CD4-positive, alpha-beta memory T cell (primary cell): ENCODE results near the gene TBC1D4. TPM values are rescaled to one million over a fixed set of nuclear protein-coding genes. Genes with fewer than 3 reads are reported as not detected.

Experiments used
- CTCF ChIA-PET: fragments of 350-600 bp; sonication (Branson Sonifier 250); formaldehyde crosslinking; loops from one replicate; lab custom pipeline; 2021; ENCODE audit warnings: inconsistent platforms; ENCODE audit not compliant: partially characterized antibody; lab: Charles Lee
- POLR2A ChIA-PET: fragments of 350-600 bp; sonication (Branson Sonifier 250); formaldehyde crosslinking; loops from one replicate; lab custom pipeline; 2021; ENCODE audit not compliant: partially characterized antibody; lab: Charles Lee
- DNase-seq, 5 donors: peaks; one replicate each; pipeline versions ENCODE4 v3.0.0 to v3.0.0-alpha.2; 2020 to 2022; ENCODE audit warnings: mixed read lengths in 1 of 5
- H3K27ac ChIP-seq: one replicate; pipeline ENCODE4 v1.7.0; 2013; ENCODE audit warnings: low read depth, low read length
- H3K27me3 ChIP-seq: 2 replicates; pipeline ENCODE4 v1.7.0; 2013; ENCODE audit warnings: mild to moderate bottlenecking, low read length, moderate library complexity; ENCODE audit not compliant: insufficient read depth
- H3K36me3 ChIP-seq: 2 replicates; pipeline ENCODE4 v1.7.0; 2013; ENCODE audit warnings: mild to moderate bottlenecking, low read length, moderate library complexity; ENCODE audit not compliant: insufficient read depth
- H3K4me1 ChIP-seq: 2 replicates; pipeline ENCODE4 v1.7.0; 2013; ENCODE audit warnings: mild to moderate bottlenecking, low read length, moderate library complexity; ENCODE audit not compliant: insufficient read depth
- H3K4me3 ChIP-seq, 2 donors: one replicate each; pipeline ENCODE4 v1.7.0; 2013; ENCODE audit warnings: low read length in 2 of 2, mild to moderate bottlenecking in 1 of 2
- H3K9me3 ChIP-seq, 2 donors: one replicate each; pipeline ENCODE4 v1.7.0; 2013; ENCODE audit warnings: low read length in 2 of 2, control low read depth in 1 of 2; ENCODE audit not compliant: control insufficient read depth in 1 of 2
- H3K27ac Mint-ChIP-seq, 7 donors: one replicate each; pipeline ENCODE4 v1.8.0; 2020 to 2021; ENCODE audit warnings: mixed read lengths in 7 of 7, mild to moderate bottlenecking in 6 of 7, inconsistent platforms in 3 of 7, moderate library complexity in 3 of 7
- H3K27me3 Mint-ChIP-seq, 2 donors: one replicate each; pipeline ENCODE4 v1.8.0; 2020 to 2021; ENCODE audit warnings: mixed read lengths in 2 of 2
- H3K36me3 Mint-ChIP-seq, 2 donors: one replicate each; pipeline ENCODE4 v1.8.0; 2020 to 2021; ENCODE audit warnings: mixed read lengths in 2 of 2, inconsistent platforms in 1 of 2, mild to moderate bottlenecking in 1 of 2
- H3K4me1 Mint-ChIP-seq, 4 donors: one replicate each; pipeline ENCODE4 v1.8.0; 2020 to 2021; ENCODE audit warnings: mixed read lengths in 4 of 4, mild to moderate bottlenecking in 1 of 4
- H3K4me3 Mint-ChIP-seq, 8 donors: one replicate each; pipeline ENCODE4 v1.8.0; 2020 to 2021; ENCODE audit warnings: mixed read lengths in 8 of 8, mild to moderate bottlenecking in 7 of 8, moderate library complexity in 6 of 8, inconsistent platforms in 3 of 8
- H3K9me3 Mint-ChIP-seq, 8 donors: one replicate each; pipeline ENCODE4 v1.8.0; 2020 to 2021; ENCODE audit warnings: mixed read lengths in 8 of 8, mild to moderate bottlenecking in 5 of 8, inconsistent platforms in 3 of 8, moderate library complexity in 1 of 8
- intact Hi-C: fragments of 100-400 bp; cut with micrococcal nuclease; formaldehyde crosslinking; loops from one replicate; pipeline ENCODE4 v1.15.1; 2023
- polyA plus RNA-seq, 2 donors: library from polyadenylated mRNA; unstranded; fragments of 300-500 nt; fragmentation: Illumina TruSeq; gene quantifications; one replicate each; pipeline ENCODE4 v1.2.3, GENCODE V29; 2021
- total RNA-seq, 2 experiments: library from RNA; stranded (reverse); gene quantifications; one replicate each; pipeline ENCODE4 v1.2.3, GENCODE V29; 2021

The TBC1D4 gene
- total and polyA plus RNA-seq, 4 experiments from 2014 or later = 9.5 to 67.2 (median 45.4) TPM

GRCh38 chr13:75399879-75400217 lies 82.1 kb downstream of the TBC1D4 start:
- Mint-ChIP-seq H3K27ac (no peak overlapping the region), H3K27me3 (peaks cover 10 to 12% of the 10 kb centered on the region in 2 donors), H3K4me3 (no peak overlapping the region), H3K9me3 (peaks cover 0 to 7% (median 2%) of the 10 kb centered on the region in 8 donors), H3K36me3 (peaks cover 0 to 6% of the 10 kb centered on the region in 2 donors), H3K4me1 (no peaks in the 10 kb centered on the region)
- CTCF ChIA-PET = no interaction called here
- intact Hi-C loops = no loop called here
- no peak overlapping the region for H3K4me3 ChIP-seq
- no peaks in the 10 kb centered on the region for H3K4me1 ChIP-seq
- no peak overlapping the region for H3K27ac ChIP-seq
- no peaks in the 10 kb centered on the region for H3K27me3 ChIP-seq
- H3K36me3 ChIP-seq = no peaks in the 10 kb centered on the region
- no peaks in the 10 kb centered on the region for H3K9me3 ChIP-seq
- DNase-seq = no peak
- POLR2A ChIA-PET = no interaction called here

GRCh38 chr13:75399168-75399878 lies 82.6 kb downstream of the TBC1D4 start:
- H3K4me1 ChIP-seq = no peaks in the 10 kb centered on the region
- Mint-ChIP-seq H3K9me3 (peaks cover 0 to 7% (median 2%) of the 10 kb centered on the region in 8 donors), H3K27me3 (peaks cover 10 to 12% of the 10 kb centered on the region in 2 donors), H3K27ac (no peak overlapping the region), H3K4me1 (no peaks in the 10 kb centered on the region), H3K36me3 (peaks cover 0 to 6% of the 10 kb centered on the region in 2 donors), H3K4me3 (no peak overlapping the region)
- H3K9me3 ChIP-seq = no peaks in the 10 kb centered on the region
- no peak overlapping the region for H3K27ac ChIP-seq
- no peaks in the 10 kb centered on the region for H3K27me3 ChIP-seq
- DNase-seq = no peak
- intact Hi-C loops = no loop called here
- POLR2A ChIA-PET = no interaction called here
- CTCF ChIA-PET = no interaction called here
- no peak overlapping the region for H3K4me3 ChIP-seq
- H3K36me3 ChIP-seq = no peaks in the 10 kb centered on the region

GRCh38 chr13:75398072-75398471 lies 83.9 kb downstream of the TBC1D4 start:
- Mint-ChIP-seq H3K27me3 (peaks cover 10 to 12% of the 10 kb centered on the region in 2 donors), H3K9me3 (peaks cover 0 to 7% (median 2%) of the 10 kb centered on the region in 8 donors), H3K27ac (no peak overlapping the region), H3K4me1 (no peaks in the 10 kb centered on the region), H3K4me3 (no peak overlapping the region), H3K36me3 (peaks cover 0 to 6% of the 10 kb centered on the region in 2 donors)
- POLR2A ChIA-PET = no interaction called here
- no peak for DNase-seq
- CTCF ChIA-PET = interaction anchor here (1.1 kb wide), 1 partner anchor 27 kb away, joined by 5 read pairs; no protein-coding TSS in a partner anchor
- Histone ChIP-seq H3K36me3 (no peaks in the 10 kb centered on the region), H3K27ac (no peak overlapping the region), H3K9me3 (no peaks in the 10 kb centered on the region), H3K27me3 (no peaks in the 10 kb centered on the region), H3K4me1 (no peaks in the 10 kb centered on the region), H3K4me3 (no peak overlapping the region)
- intact Hi-C loops = no loop called here

- CTCF ChIA-PET = no interaction called here
- no peaks in the 10 kb centered on the region for H3K4me1 ChIP-seq
- DNase-seq = no peak
- no peaks in the 10 kb centered on the region for H3K9me3 ChIP-seq
- H3K27ac Mint-ChIP-seq = no peak overlapping the region
- H3K36me3 Mint-ChIP-seq = peaks cover 0 to 6% of the 10 kb centered on the region in 2 donors
- no peak overlapping the region for H3K4me3 ChIP-seq
- H3K9me3 Mint-ChIP-seq = peaks cover 0 to 7% (median 2%) of the 10 kb centered on the region in 8 donors
- intact Hi-C loops = no loop called here
- H3K27me3 Mint-ChIP-seq = peaks cover 3 to 6% of the 10 kb centered on the region in 2 donors
- H3K4me3 Mint-ChIP-seq = no peak overlapping the region
- POLR2A ChIA-PET = no interaction called here
- H3K36me3 ChIP-seq = no peaks in the 10 kb centered on the region
- no peaks in the 10 kb centered on the region for H3K27me3 ChIP-seq
- H3K4me1 Mint-ChIP-seq = no peaks in the 10 kb centered on the region
- no peak overlapping the region for H3K27ac ChIP-seq
Observed at GRCh38 chr13:75395901-75396300, 86.1 kb downstream of the TBC1D4 start.

GRCh38 chr13:75395066-75395465 lies 86.9 kb downstream of the TBC1D4 start:
- H3K36me3 Mint-ChIP-seq = peaks cover 0 to 6% of the 10 kb centered on the region in 2 donors
- Histone ChIP-seq H3K9me3 (no peaks in the 10 kb centered on the region), H3K4me3 (no peak overlapping the region), H3K27me3 (no peaks in the 10 kb centered on the region), H3K27ac (no peak overlapping the region), H3K36me3 (no peaks in the 10 kb centered on the region), H3K4me1 (no peaks in the 10 kb centered on the region)
- H3K9me3 Mint-ChIP-seq = peaks cover 0 to 7% (median 2%) of the 10 kb centered on the region in 8 donors
- no peak for DNase-seq
- ChIA-PET POLR2A (no interaction called here), CTCF (no interaction called here)
- no peaks in the 10 kb centered on the region for H3K4me1 Mint-ChIP-seq
- no peak overlapping the region for H3K27ac Mint-ChIP-seq
- intact Hi-C loops = no loop called here
- no peak overlapping the region for H3K4me3 Mint-ChIP-seq
- H3K27me3 Mint-ChIP-seq = peaks cover under 1 to 3% of the 10 kb centered on the region in 2 donors

GRCh38 chr13:75393839-75394520 lies 88.0 kb downstream of the TBC1D4 start:
- intact Hi-C loops = no loop called here
- Mint-ChIP-seq H3K4me3 (no peak overlapping the region), H3K4me1 (no peaks in the 10 kb centered on the region), H3K27me3 (peaks cover 0 to 2% of the 10 kb centered on the region in 2 donors), H3K27ac (no peak overlapping the region), H3K36me3 (peaks cover 0 to 6% of the 10 kb centered on the region in 2 donors), H3K9me3 (peaks cover 0 to 7% (median 2%) of the 10 kb centered on the region in 8 donors)
- POLR2A ChIA-PET = no interaction called here
- CTCF ChIA-PET = no interaction called here
- H3K4me1 ChIP-seq = no peaks in the 10 kb centered on the region
- no peaks in the 10 kb centered on the region for H3K9me3 ChIP-seq
- no peaks in the 10 kb centered on the region for H3K27me3 ChIP-seq
- H3K4me3 ChIP-seq = no peak overlapping the region
- DNase-seq = no peak
- H3K27ac ChIP-seq = no peak overlapping the region
- no peaks in the 10 kb centered on the region for H3K36me3 ChIP-seq

GRCh38 chr13:75391432-75392100 lies 90.4 kb downstream of the TBC1D4 start:
- peaks cover 0 to 2% (median 0%) of the 10 kb centered on the region in 8 donors for H3K9me3 Mint-ChIP-seq
- no peaks in the 10 kb centered on the region for H3K4me1 Mint-ChIP-seq
- ChIA-PET CTCF (no interaction called here), POLR2A (no interaction called here)
- no peaks in the 10 kb centered on the region for H3K36me3 ChIP-seq
- no peak overlapping the region for H3K27ac Mint-ChIP-seq
- intact Hi-C loops = no loop called here
- H3K4me3 Mint-ChIP-seq = no peak overlapping the region
- no peak overlapping the region for H3K27ac ChIP-seq
- no peaks in the 10 kb centered on the region for H3K27me3 ChIP-seq
- H3K4me1 ChIP-seq = no peaks in the 10 kb centered on the region
- no peak for DNase-seq
- no peak overlapping the region for H3K4me3 ChIP-seq
- no peaks in the 10 kb centered on the region for H3K36me3 Mint-ChIP-seq
- no peaks in the 10 kb centered on the region for H3K27me3 Mint-ChIP-seq
- no peaks in the 10 kb centered on the region for H3K9me3 ChIP-seq
